ENCODE results near the gene FAM78A.

Gene FAM78A

GRCh38 chr9:131302244-131303075 is 26.1 kb upstream of the FAM78A start:
- DNase-seq = no peak

GRCh38 chr9:131300444-131300843 is 24.1 kb upstream of the FAM78A start:
- no peak for DNase-seq

GRCh38 chr9:131299961-131300347 is 23.6 kb upstream of the FAM78A start:
- DNase-seq = no peak

- DNase-seq = no peak
These were observed 23.1 kb upstream of the FAM78A start for GRCh38 chr9:131299346-131299960.

GRCh38 chr9:131298816-131299215 is 22.5 kb upstream of the FAM78A start:
- no peak for DNase-seq

- DNase-seq = no peak
These were observed 22.0 kb upstream of the FAM78A start for GRCh38 chr9:131298341-131298740.

GRCh38 chr9:131297903-131298302 is 21.6 kb upstream of the FAM78A start:
- DNase-seq = no peak

- DNase-seq = no peak
These were observed 20.7 kb upstream of the FAM78A start for GRCh38 chr9:131296906-131297500.

GRCh38 chr9:131296460-131296859 is 20.1 kb upstream of the FAM78A start:
- no peak for DNase-seq

- no peak for DNase-seq
These were observed 16.6 kb upstream of the FAM78A start for GRCh38 chr9:131292937-131293336.

- no peak for DNase-seq
These were observed 15.5 kb upstream of the FAM78A start for GRCh38 chr9:131291795-131292315.

- no peak for DNase-seq
These were observed 14.6 kb upstream of the FAM78A start for GRCh38 chr9:131290767-131291370.

GRCh38 chr9:131290036-131290766 is 13.9 kb upstream of the FAM78A start:
- DNase-seq = no peak

GRCh38 chr9:131289301-131290035 is 13.2 kb upstream of the FAM78A start, which contains the start of gene PLPP7:
PLPP7 (plus strand) TSS chr9:131289723; CDS start chr9:131289998, 275 bp downstream.
- no peak for DNase-seq

GRCh38 chr9:131288217-131288616 is 11.9 kb upstream of the FAM78A start:
- no peak for DNase-seq

GRCh38 chr9:131287359-131287758 is 11.0 kb upstream of the FAM78A start:
- no peak for DNase-seq

GRCh38 chr9:131284856-131285255 is 8.5 kb upstream of the FAM78A start:
- no peak for DNase-seq

GRCh38 chr9:131282688-131283422 is 6.5 kb upstream of the FAM78A start:
- DNase-seq = no peak

- no peak for DNase-seq
These were observed 5.9 kb upstream of the FAM78A start for GRCh38 chr9:131282175-131282574.

GRCh38 chr9:131281119-131281965 is 5.0 kb upstream of the FAM78A start:
- DNase-seq = no peak
